Measurements from ENCODE around the gene SPACA6.

SPACA6 gene

DNA sequence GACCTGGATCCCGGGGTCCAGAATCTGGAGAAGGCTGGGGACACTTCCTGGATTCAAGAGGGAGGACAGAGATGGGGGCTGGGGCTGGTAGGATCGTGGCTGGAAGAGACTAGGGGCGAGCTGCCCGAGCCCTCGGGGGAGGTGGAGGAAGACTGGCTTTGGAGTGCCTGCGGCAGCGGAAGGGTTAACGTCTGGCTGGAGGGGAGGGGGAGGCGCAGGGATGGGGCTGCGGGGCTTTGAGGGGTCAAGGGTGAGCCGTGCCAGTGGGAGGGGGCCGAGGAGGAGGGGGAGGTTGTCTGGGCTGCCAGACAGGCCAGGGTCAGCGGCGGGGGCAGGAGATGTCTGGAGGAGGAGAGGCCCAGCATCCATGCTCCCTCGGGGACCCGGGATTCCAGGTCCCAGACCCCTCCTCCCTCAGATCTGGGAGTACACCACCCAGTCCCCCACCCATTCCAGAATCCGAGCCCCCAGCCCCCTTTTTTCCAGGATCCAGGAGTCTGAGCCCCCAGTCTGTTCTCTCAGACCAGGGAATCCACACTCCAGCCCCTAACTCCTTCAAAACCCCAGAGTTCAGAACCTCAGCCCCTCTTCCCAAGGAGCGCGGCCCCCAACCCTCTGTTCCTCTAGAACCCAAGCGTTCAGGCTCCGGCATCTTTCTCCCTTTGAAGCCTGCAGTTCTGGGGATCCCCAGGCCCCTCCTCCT is 3.2 kb upstream of the SPACA6 start:
- no peak for DNase-seq

DNA sequence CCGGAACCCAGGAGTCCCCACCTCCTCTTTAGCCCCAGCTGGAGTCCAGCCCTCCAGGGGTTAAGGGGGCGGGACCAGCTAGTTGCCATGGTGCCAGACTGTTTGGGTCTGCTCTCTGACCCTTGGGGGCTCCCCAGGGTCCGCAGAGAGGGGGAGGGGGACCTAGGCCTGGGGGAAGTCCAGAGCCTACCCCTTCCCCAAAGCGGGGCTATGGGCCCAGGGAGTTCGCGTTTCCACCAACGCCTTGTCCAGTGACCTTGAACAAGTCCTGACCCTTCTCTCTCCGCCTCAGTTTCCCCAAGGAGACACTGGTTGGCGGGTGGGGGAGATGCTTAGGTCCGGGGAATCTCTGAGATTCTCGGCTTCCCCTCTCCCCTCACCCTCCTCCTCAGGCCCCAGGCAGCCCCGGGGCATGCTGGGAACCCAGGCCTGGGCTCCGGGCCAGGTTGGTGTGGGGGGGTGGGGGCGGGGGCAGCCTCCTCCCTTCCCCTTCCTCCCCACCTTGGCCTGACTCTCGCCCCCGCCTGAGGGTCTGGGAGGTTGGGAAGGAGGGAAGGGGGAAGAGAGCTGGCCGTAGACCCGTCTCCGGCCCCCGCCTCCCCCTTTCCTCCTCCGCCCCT is 2.6 kb upstream of the SPACA6 start:
- peak; percentile 57 for DNase-seq

DNA sequence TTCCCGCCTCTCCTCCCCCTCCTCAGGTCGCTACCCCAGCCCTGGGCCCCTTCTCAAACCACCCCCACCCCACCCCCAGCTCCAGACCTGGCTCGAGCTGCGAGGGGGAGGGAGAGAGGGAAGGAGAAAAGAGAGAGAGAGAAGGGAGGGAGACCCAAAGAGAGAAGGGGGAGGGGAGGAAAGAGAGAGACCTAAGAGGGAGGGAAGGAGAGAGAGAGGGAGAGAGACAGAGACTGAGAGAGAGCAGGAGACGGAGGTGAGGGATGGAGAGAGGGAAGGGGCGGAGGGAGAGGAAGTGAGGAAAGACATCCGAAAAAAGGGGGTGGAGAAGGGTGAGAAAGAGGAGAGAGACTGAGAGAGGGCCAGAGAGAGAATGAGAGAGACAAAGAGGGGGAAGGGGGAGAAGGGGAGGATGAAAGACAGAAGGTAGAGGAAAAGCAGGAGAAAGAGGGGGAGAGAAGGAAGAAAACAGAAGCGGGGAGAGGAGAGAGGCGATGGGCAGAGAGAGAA is 2.0 kb upstream of the SPACA6 start:
- no peak for DNase-seq

DNA sequence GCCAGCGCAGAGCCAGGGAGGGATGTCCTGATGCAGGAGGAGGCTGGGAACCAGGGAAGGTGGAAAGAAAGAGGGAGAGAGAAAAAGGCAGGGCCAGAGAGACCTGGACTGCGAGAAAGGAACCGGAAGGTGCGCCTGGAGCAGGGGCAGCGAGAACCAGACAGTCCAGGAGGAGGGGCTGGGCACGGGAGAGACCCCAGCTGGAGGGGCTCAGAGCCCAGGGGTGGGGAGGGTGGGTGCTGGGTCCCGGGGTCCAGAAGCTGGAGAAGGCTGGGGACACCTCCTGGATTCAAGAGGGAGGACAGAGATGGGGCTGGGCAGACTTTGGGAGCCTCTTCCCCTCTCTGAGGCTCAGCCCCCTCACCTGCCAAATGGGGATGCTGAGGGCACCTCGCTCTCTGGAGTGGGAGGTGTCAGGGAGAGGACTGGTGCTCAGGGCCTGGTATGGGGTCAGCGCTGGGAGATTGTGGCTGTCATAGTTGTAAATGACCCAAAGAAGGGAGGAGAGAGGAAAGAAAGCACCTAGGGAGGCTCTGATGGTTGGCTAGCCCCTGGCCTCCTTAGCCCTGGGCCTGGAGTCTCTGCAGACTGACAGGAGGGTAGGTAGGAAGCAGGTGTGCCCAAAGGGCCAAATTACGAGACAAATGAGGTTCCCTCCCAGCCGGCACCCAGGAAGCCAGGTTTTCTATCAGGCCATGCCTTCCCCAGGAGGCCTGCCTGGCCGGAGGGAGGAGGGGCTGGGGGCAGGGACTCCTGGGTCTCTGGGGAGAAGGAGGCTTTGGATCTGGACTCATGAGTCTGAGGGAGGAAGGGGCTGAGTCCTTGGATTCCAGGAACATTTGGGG is 1.3 kb upstream of the SPACA6 start:
- no peak for DNase-seq

DNA sequence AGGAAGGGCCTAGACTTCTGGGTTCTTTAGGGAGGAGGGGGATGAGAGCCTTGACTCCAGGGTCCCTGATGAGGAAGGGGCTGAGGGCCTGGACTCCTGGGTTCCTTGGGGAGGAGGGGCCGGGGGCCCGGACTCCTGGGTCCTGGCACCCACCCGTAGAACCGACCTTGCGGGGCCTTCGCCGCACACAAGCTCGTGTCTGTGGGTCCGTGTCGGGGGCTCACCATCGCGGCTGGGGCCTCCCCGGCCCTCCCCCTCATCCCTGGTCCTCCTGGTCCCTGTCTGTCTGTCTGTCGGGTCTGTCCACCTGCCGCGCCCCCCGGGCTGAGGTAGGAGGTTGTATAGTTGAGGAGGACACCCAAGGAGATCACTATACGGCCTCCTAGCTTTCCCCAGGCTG is 662 bp upstream of the SPACA6 start:
- DNase-seq, result no peak

DNA sequence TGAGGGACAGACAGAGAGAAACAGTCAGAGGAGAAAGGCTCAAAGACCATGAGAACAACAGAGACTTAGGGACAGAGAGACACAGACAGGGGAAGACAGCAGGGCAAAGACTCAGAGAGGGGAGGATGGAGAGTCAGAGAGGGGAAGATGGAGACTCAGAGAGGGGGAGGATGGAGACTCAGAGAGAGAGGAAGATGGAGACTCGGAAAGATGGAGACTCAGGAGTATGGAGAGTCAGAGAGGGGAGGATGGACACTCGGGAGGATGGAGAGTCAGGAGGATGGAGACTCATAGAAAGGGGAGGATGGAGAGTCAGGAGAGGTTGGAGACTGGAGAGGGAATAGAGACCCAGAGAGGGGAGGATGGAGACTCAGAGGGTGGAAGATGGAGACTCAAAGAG is 689 bp downstream of the SPACA6 start:
- DNase-seq, result no peak

DNA sequence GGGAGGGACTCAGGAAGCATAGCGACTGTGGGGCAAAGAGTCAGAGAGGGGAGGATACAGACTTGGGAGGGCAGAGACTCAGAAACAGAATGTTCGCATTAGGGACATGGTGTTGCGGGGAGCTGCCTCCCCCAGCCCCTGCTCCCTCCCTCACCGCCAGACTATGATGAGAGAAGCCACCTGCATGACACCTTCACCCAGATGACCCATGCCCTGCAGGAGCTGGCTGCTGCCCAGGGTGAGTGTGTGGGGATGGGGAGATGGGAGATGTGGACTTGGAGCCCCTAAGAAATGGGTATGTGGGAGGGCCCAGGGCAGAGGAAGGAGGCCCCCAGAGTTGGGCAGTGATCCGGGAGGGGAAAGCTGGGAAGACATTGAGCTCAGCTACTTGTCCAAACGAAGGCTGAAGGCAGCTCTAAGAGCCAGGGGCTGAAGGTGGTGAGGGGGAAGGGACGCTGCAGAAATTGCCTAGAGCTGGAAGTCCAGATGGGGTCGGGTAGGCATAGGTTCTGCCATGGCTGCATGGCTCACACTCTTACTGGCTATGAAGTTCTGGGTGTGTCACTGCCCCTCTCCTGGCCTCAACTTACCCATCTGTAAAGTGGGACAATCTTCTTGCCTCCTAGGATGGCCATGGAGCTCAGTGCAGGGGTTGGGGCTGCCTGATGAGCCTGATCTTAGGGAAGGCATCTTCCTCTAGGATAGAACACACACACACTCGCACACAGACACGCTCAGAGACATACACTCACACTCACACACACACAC is 1.4 kb downstream of the SPACA6 start:
- no peak for DNase-seq

DNA sequence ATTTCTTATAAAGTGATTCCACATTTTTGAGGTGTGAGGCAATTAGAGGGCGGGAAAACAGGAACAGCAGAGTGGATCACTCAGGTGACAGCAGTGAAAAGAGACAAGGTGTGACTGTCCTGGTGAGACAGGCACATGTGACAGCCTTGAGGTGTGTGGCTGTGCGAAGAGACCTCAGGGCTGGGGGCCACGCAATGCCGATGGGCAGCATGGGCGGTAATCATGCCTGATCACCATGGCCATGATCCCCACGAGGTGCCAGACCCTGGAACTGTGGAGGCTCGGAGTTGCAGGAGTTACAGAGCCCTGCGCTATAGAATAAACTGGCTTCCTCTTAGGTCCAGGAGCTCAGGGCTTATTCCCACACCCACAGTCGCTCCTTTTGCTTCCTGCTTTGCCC is 2.0 kb downstream of the SPACA6 start:
- no peak for DNase-seq

DNA sequence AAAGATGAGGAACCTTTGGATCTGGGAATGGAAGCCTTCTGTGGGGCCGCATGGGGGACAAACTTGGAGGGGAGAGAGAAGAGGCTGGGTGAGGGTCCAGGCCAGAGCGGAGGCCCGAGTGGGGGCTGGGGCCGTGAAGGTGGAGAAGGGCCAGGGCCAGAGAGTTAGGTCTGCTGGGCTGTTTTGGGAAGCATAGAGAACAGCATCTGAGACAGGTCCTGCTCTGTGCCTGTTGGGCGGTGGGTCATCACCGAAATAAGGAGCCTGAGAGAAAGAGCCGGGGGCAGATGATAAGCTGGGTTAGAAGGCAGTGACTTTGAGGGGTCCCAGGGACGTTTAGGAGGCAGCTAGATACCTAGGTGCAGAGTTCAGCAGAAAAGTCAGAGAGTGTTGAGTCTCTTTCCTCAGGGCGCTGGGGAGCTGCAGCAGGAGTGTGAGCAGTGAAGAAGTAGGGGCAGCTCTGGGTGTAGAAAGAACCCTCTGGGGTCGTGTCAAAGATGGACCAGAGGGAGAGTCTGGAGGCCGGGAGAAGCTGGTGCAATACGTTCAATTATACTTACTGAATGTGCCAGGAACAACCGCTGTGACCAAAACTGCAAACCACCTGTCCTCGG is 2.7 kb downstream of the SPACA6 start:
- no peak for DNase-seq

DNA sequence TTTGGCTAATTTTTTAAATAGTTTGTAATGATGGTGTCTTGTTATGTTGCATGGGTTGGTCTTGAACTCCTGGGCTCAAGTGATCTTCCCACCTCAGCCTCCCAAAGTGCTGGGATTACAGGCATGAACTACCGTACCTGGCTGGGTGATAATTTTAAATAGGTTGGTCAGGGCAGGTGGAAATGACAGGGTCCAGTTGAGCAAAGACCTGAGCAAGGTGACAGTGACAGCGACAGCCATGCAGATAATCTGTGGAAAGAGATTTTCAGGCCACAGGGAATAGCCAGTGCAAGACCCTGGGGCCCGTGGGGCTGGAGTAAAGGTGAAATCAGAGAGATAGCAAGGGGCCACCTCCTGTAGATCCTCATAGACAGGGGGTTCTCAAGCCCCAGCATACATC is 3.5 kb downstream of the SPACA6 start:
- DNase-seq, result no peak

DNA sequence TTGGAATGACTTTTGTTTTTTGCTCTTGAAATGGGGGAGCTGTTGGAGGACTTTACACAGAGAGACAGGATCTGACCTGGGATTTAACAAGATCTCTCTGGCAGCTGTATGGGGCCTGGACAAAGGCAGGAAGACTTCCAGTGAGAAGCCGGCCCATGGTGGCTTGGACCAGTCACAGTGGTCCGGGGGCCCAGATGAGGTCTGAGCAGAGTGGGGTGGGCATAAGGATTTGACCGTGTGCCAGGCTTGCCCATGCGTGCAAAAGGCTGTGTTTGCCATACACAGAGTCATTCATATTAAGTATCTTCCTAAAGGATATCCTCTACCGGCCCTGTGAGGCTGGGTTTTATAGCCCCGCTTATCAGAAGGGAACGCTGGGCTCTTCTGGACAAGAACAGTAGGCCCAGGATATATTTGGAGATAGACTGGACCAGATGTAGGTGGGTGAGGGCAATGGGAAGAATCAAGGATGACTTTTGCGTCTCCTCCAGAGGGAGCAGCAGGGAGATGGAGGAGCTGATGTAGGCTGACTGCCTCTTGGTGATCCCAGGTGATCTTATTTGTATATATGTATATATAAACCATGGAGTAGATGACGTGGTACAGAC is 4.1 kb downstream of the SPACA6 start:
- DNase-seq, result no peak

DNA sequence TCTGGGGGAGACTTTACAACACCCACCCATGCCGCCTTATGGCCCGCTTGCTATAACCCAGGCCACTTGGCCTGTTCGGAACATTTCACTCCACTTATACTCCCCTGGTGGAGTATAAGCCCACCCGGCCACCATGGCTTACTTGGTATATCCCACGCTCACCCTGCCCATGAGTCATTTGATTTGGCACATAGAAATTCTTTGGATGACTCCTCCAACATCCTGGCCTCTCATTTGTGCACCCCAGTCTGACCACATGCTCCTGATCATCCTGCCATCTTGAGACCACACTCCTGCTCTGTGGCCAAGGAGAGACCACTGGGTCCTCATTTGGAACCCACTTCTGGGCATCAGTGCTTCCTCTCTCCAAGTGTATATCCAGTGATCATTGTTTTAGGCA is 5.2 kb downstream of the SPACA6 start:
- DNase-seq, result no peak

DNA sequence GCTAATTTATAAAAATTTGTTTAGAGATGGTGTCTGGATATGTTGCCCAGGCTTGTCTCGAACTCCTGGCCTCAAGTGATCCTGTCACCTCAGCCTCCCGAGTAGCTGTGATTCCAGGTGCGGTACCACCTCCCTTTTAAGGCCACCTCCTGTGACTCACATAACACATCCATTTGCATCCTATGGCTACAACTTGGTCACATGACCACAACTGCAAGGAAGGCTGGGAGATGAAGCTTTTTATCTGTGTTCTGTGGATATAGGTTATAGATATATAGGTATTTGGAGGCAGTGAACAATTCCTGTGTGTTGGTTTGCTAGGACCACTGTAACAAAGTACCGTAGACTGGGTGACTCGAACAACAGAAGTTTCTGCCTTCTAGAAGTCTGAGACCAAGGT is 6.0 kb downstream of the SPACA6 start:
- no peak for DNase-seq

DNA sequence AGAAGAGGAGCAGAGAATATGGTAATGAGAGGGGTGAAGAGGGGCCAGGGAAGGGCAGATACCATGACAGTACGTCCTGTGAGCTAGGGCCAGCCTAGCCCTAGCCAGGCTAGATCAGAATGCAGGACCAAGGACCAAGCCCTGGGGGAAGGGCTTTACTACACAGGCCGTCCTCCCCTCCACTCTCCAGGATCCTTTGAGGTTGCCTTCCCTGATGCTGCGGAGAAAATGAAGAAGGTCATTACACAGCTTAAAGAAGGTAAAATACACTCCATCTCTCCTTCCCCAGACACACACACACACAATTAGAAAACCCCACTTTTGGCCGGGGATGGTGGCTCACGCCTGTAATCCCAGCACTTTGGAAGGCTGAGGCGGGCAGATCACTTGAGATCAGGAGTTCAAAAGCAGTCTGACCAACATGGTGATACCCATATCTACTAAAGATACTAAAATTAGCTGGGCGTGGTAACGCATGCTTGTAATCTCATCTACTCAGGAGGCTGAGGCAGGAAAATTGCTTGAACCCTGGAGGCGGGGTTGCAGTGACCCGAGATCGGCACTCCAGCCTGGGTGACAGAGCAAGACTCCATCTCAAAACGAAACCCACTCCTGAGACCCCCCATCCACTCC is 8.5 kb downstream of the SPACA6 start:
- no peak for DNase-seq

DNA sequence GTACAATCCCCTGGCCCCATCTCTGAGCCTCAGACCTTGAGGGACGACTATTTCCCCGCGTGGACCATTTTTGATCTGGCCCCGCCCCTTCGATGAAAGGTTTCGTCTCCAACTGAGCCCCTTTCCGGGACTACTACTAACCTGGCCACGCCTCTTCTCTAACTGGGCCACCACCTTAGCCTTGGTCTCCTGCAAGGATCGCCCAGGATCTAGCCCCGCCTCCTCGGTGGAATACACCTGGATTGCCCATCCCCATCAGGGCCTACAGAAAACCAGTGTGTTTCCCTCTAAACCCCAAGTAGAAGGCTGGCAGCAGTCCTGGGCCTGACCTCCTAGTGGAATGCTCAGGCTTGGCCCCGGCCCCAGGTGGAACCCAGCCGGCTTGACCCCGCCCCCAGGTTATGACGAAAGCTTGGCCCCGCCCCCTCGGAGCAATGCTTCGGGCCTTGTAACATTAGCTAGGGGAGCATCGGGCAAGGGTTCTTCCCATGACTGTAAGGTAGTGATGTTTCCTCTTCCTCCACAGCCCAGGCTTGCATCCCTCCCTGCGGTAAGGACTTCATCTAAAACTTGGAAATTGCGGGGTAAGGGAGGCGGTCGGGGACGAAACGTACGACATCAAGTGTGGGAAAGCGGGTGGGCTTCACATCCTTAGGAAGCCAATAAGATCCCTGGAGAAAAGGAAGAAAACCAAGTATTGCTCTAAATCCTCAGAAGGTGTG is 9.1 kb downstream of the SPACA6 start:
- DNase-seq, result no peak

DNA sequence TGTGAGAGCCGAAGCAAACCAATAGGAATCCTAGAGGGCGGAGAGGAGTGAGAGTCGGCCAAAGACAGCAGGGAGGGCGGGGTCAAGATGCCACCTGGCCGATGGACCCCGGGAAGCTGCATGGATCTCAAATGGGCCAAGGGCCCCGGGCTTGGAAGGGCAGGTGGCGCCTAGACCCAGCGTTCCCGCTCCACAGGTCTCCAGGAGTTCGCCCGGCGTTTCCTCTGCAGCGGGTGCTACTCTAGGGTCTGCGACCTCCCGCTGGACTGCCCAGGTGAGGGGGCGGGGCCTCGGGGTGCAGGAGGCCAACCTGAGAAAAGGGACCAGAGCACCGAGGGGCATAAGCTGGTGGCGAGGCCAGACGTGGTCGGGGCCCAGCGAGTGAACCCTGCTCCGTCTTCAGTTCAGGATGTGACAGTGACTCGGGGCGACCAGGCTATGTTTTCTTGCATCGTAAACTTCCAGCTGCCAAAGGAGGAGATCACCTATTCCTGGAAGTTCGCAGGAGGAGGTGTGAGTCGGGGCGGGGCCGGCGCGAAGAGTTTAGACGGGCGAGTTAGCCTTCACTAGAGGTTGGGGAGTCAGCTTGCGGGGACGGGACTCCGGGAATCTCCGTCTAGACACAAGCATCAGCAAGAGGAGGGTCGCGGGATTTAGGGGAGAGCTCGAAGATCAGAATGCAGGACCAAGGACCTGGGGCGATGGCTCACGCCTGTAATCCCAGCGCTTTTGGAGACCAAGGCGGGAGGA is 9.9 kb downstream of the SPACA6 start:
- no peak for DNase-seq

DNA sequence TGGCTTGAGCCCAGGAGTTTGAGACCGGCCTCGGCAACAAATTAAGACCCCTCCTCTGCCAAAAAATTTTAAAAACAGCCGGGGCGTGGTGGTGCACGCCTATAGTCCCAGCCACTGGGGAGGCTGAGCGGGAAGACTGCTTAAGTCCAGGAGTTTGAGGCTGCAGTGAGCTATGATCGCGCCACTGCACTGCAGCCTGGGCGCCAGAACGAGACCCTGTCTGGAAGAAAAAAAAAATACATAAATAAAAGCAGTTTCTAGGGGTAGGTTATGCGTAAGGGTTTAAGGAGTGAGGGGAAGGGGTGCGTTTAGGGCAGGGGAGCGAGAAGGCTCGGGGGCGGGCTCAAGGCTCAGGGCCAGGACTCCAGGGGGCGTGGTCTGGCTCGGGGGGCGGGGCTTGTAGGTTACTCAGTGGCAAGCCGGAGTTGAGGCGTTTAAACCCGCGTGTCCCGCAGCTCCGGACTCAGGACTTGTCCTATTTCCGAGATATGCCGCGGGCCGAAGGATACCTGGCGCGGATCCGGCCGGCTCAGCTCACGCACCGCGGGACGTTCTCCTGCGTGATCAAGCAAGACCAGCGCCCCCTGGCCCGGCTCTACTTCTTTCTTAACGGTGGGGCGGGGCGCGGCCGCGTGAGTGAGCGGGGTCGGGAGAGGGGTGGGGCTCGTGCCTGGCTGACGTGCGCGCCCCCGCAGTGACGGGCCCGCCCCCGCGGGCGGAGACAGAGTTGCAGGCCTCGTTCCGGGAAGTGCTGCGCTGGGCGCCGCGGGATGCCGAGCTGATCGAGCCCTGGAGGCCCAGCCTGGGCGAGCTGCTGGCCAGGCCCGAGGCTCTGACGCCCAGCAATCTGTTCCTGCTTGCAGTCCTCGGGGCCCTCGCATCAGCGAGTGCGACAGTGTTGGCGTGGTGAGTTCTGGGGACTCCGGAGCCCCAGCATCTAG is 10.7 kb downstream of the SPACA6 start:
- peak; percentile 91 for DNase-seq

DNA sequence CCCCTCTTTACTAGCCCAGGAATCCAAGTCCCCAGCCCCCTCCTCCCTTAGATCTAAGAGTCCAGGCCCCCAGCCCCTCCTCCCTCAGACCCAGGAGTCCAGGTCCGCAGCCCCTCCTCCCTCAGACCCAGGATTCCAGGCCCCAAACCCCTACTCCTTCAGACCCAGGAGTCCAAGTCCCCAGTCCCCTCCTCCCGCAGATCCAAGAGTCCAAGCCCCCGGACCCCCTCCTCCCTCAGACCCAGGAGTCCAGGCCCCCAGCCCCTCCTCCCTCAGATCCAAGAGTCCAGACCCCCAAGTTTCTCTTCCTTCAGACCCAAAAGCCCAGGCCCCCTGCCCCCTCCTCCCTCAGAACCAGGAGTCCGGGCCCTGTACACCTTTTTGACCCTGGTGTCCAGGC is 11.5 kb downstream of the SPACA6 start:
- no peak for DNase-seq

DNA sequence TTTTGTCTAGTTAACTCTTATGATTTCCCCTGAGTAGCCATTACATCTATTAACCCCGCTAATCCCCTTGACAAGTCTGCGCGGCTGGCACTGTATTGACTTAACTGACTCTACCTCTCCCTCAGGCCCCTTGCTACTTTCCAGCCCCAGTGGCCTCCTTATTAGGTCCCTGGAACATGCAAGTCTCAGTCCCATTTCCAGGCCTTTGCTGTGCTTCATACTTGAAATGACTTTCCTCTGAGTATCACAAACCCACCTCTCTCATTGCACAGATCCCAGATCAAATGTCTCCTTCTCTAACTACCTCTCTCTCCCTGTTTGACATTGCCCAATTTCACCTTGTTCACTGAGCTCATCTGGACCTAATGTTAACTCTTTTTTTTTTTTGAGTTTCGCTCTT is 13.2 kb downstream of the SPACA6 start:
- DNase-seq, result no peak
